Dendritic cell treated with granulocyte-macrophage colony-stimulating factor and Interleukin-4, amounts not matched to agents 40 ng/mL and 50 ng/mL, for 4 days (primary cell): ENCODE measurements around the gene CEND1.
A peak's percentile ranks its signal among the peaks of the same experiment; 100 is the strongest.

ENCODE experiments used
- H3K27ac Mint-ChIP-seq: one replicate; pipeline ENCODE4 v1.8.0; 2022; ENCODE audit warnings: mild to moderate bottlenecking, mixed read lengths
- H3K27me3 Mint-ChIP-seq: one replicate; pipeline ENCODE4 v1.8.0; 2022; ENCODE audit warnings: mild to moderate bottlenecking, mixed read lengths
- H3K36me3 Mint-ChIP-seq: one replicate; pipeline ENCODE4 v1.8.0; 2022; ENCODE audit warnings: low read depth, mixed read lengths
- H3K4me1 Mint-ChIP-seq: one replicate; pipeline ENCODE4 v1.8.0; 2022; ENCODE audit warnings: low read depth, mixed read lengths
- H3K4me3 Mint-ChIP-seq: one replicate; pipeline ENCODE4 v1.8.0; 2022; ENCODE audit warnings: mild to moderate bottlenecking, moderate library complexity, mixed read lengths
- H3K9me3 Mint-ChIP-seq: one replicate; pipeline ENCODE4 v1.8.0; 2022; ENCODE audit warnings: mixed read lengths
- intact Hi-C: fragments of 100-400 bp; cut with micrococcal nuclease; formaldehyde crosslinking; loops from one replicate; pipeline ENCODE4 v1.15.0; 2022

The CEND1 gene

GRCh38 chr11:776561-777287 is 13.2 kb downstream of the CEND1 start:
- peak overlapping the region; percentile 87 for H3K27ac Mint-ChIP-seq

GRCh38 chr11:776263-776560 is 13.7 kb downstream of the CEND1 start:
- peak overlapping the region; percentile 90 for H3K4me3 Mint-ChIP-seq
- peak overlapping the region; percentile 87 for H3K27ac Mint-ChIP-seq
- intact Hi-C loops, result no loop called here
- H3K4me1 Mint-ChIP-seq, result peaks cover 59% of the 10 kb centered on the region
- H3K9me3 Mint-ChIP-seq, result no peaks in the 10 kb centered on the region
- no peaks in the 10 kb centered on the region for H3K27me3 Mint-ChIP-seq
- H3K36me3 Mint-ChIP-seq, result peaks cover 68% of the 10 kb centered on the region

More at GRCh38 chr11:776561-777287, 13.2 kb downstream of the CEND1 start:
- Mint-ChIP-seq H3K27me3 (peaks cover 2% of the 10 kb centered on the region), H3K9me3 (no peaks in the 10 kb centered on the region), H3K4me3 (peak overlapping the region; percentile 90), H3K4me1 (peaks cover 59% of the 10 kb centered on the region), H3K36me3 (peaks cover 62% of the 10 kb centered on the region)
- intact Hi-C loops, result no loop called here

- Mint-ChIP-seq H3K27me3 (no peaks in the 10 kb centered on the region), H3K4me1 (peaks cover 53% of the 10 kb centered on the region), H3K9me3 (no peaks in the 10 kb centered on the region), H3K36me3 (peaks cover 73% of the 10 kb centered on the region), H3K4me3 (peak overlapping the region; percentile 46), H3K27ac (no peak overlapping the region)
- intact Hi-C loops, result no loop called here
Observed at GRCh38 chr11:774873-775592, 14.9 kb downstream of the CEND1 start.

- Mint-ChIP-seq H3K4me3 (no peak overlapping the region), H3K9me3 (no peaks in the 10 kb centered on the region), H3K36me3 (peaks cover 73% of the 10 kb centered on the region), H3K27ac (no peak overlapping the region), H3K4me1 (peaks cover 41% of the 10 kb centered on the region), H3K27me3 (no peaks in the 10 kb centered on the region)
- intact Hi-C loops, result no loop called here
Observed at GRCh38 chr11:773830-774229, 16.1 kb downstream of the CEND1 start.

- intact Hi-C loops, result no loop called here
- no peak overlapping the region for H3K4me3 Mint-ChIP-seq
- no peaks in the 10 kb centered on the region for H3K27me3 Mint-ChIP-seq
- H3K4me1 Mint-ChIP-seq, result peaks cover 37% of the 10 kb centered on the region
- no peaks in the 10 kb centered on the region for H3K9me3 Mint-ChIP-seq
- H3K27ac Mint-ChIP-seq, result no peak overlapping the region
- H3K36me3 Mint-ChIP-seq, result peaks cover 71% of the 10 kb centered on the region
Observed at GRCh38 chr11:773425-773824, 16.5 kb downstream of the CEND1 start.

GRCh38 chr11:772429-773390 is 17.2 kb downstream of the CEND1 start:
- no peaks in the 10 kb centered on the region for H3K27me3 Mint-ChIP-seq

GRCh38 chr11:771617-772204 is 18.2 kb downstream of the CEND1 start:
- Mint-ChIP-seq H3K27me3 (no peaks in the 10 kb centered on the region), H3K27ac (no peak overlapping the region), H3K36me3 (peaks cover 87% of the 10 kb centered on the region), H3K4me1 (peaks cover 40% of the 10 kb centered on the region), H3K9me3 (no peaks in the 10 kb centered on the region), H3K4me3 (no peak overlapping the region)
- intact Hi-C loops, result no loop called here

More at GRCh38 chr11:772429-773390, 17.2 kb downstream of the CEND1 start:
- intact Hi-C loops, result no loop called here
- peaks cover 32% of the 10 kb centered on the region for H3K4me1 Mint-ChIP-seq
- peaks cover 77% of the 10 kb centered on the region for H3K36me3 Mint-ChIP-seq
- no peaks in the 10 kb centered on the region for H3K9me3 Mint-ChIP-seq
- no peak overlapping the region for H3K4me3 Mint-ChIP-seq
- no peak overlapping the region for H3K27ac Mint-ChIP-seq

GRCh38 chr11:770642-771616 is 19.0 kb downstream of the CEND1 start:
- Mint-ChIP-seq H3K27me3 (no peaks in the 10 kb centered on the region), H3K9me3 (no peaks in the 10 kb centered on the region), H3K4me3 (no peak overlapping the region), H3K4me1 (peaks cover 40% of the 10 kb centered on the region), H3K27ac (no peak overlapping the region), H3K36me3 (peaks cover 95% of the 10 kb centered on the region)
- intact Hi-C loops, result no loop called here

GRCh38 chr11:769887-770641 is 19.8 kb downstream of the CEND1 start:
- Mint-ChIP-seq H3K9me3 (no peaks in the 10 kb centered on the region), H3K36me3 (peaks cover 96% of the 10 kb centered on the region), H3K4me1 (peaks cover 40% of the 10 kb centered on the region), H3K27me3 (no peaks in the 10 kb centered on the region), H3K27ac (no peak overlapping the region), H3K4me3 (no peak overlapping the region)
- intact Hi-C loops, result no loop called here

- H3K4me1 Mint-ChIP-seq, result peaks cover 39% of the 10 kb centered on the region
- no peak overlapping the region for H3K4me3 Mint-ChIP-seq
- no peak overlapping the region for H3K27ac Mint-ChIP-seq
- intact Hi-C loops, result no loop called here
- no peaks in the 10 kb centered on the region for H3K9me3 Mint-ChIP-seq
- no peaks in the 10 kb centered on the region for H3K27me3 Mint-ChIP-seq
- peaks cover 96% of the 10 kb centered on the region for H3K36me3 Mint-ChIP-seq
Observed at GRCh38 chr11:767238-767637, 22.7 kb downstream of the CEND1 start.

GRCh38 chr11:766936-767210 is 23.0 kb downstream of the CEND1 start:
- H3K27ac Mint-ChIP-seq, result no peak overlapping the region
- peaks cover 41% of the 10 kb centered on the region for H3K4me1 Mint-ChIP-seq
- no peak overlapping the region for H3K4me3 Mint-ChIP-seq
- intact Hi-C loops, result no loop called here
- no peaks in the 10 kb centered on the region for H3K9me3 Mint-ChIP-seq
- no peaks in the 10 kb centered on the region for H3K27me3 Mint-ChIP-seq
- peaks cover 96% of the 10 kb centered on the region for H3K36me3 Mint-ChIP-seq

- intact Hi-C loops, result no loop called here
- no peak overlapping the region for H3K27ac Mint-ChIP-seq
- H3K9me3 Mint-ChIP-seq, result no peaks in the 10 kb centered on the region
- no peaks in the 10 kb centered on the region for H3K27me3 Mint-ChIP-seq
- peaks cover 41% of the 10 kb centered on the region for H3K4me1 Mint-ChIP-seq
- no peak overlapping the region for H3K4me3 Mint-ChIP-seq
- H3K36me3 Mint-ChIP-seq, result peaks cover 96% of the 10 kb centered on the region
Observed at GRCh38 chr11:766106-766935, 23.6 kb downstream of the CEND1 start.
